CD14-positive monocyte (primary cell): ENCODE results near the gene GJB2. TPM values are rescaled to one million over a fixed set of nuclear protein-coding genes. Genes with fewer than 3 reads are reported as not detected.

Source experiments
- DNase-seq, 3 donors: peaks; one replicate each; pipeline ENCODE4 v3.0.0-alpha.2; 2011 to 2022
- H2AFZ ChIP-seq: 2 replicates; pipeline ENCODE4 v1.6.0; 2012; ENCODE audit warnings: mild to moderate bottlenecking, low read depth, low read length, inconsistent platforms; ENCODE audit not compliant: insufficient read depth, poor library complexity, severe bottlenecking
- H3K27ac ChIP-seq, 2 donors: 1 replicate in 1 of 2; 2 replicates in 1 of 2; pipeline ENCODE4 v1.5.1; 2012 to 2013; ENCODE audit warnings: low read length in 2 of 2, control low read depth in 1 of 2, inconsistent platforms in 1 of 2, low read depth in 1 of 2, mild to moderate bottlenecking in 1 of 2
- H3K27me3 ChIP-seq, 2 donors: one replicate each; pipeline versions ENCODE4 v1.6.0 to v1.6.1; 2011 to 2013; ENCODE audit warnings: low read length in 2 of 2; ENCODE audit not compliant: control insufficient read depth in 2 of 2, insufficient read depth in 2 of 2
- H3K36me3 ChIP-seq, 2 donors: replicated peaks in 1 of 2; 1 replicate in 1 of 2; 2 replicates in 1 of 2; pipeline versions ENCODE4 v1.5.1 to v1.6.1; 2012 to 2013; ENCODE audit warnings: low read length in 2 of 2, control low read depth in 1 of 2, inconsistent platforms in 1 of 2, mild to moderate bottlenecking in 1 of 2; ENCODE audit not compliant: insufficient read depth in 2 of 2, control insufficient read depth in 1 of 2
- H3K4me1 ChIP-seq, 2 donors: 1 replicate in 1 of 2; 2 replicates in 1 of 2; pipeline versions ENCODE4 v1.5.1 to v1.6.1; 2012 to 2013; ENCODE audit warnings: low read length in 2 of 2, control low read depth in 1 of 2, inconsistent platforms in 1 of 2, mild to moderate bottlenecking in 1 of 2, moderate library complexity in 1 of 2; ENCODE audit not compliant: insufficient read depth in 2 of 2, control insufficient read depth in 1 of 2
- H3K4me2 ChIP-seq: replicated peaks from 2 replicates; pipeline ENCODE3; 2012; ENCODE audit warnings: low read length, moderate library complexity, mild to moderate bottlenecking; ENCODE audit not compliant: poor library complexity, severe bottlenecking; ENCODE audit errors: extremely low read depth
- H3K4me3 ChIP-seq, 3 experiments: fragments of 200-600 bp in 1 of 3; sonication (generic) in 1 of 3; replicated peaks in 1 of 3; 1 replicate in 2 of 3; 2 replicates in 1 of 3; pipeline ENCODE4 v1.5.1; 2011 to 2013; ENCODE audit warnings: low read length in 3 of 3, mild to moderate bottlenecking in 3 of 3, control low read depth in 2 of 3, low read depth in 2 of 3, inconsistent platforms in 1 of 3, moderate library complexity in 1 of 3
- H3K79me2 ChIP-seq: 2 replicates; pipeline ENCODE4 v1.6.0; 2012; ENCODE audit warnings: mild to moderate bottlenecking, control low read depth, inconsistent platforms, low read length, moderate library complexity; ENCODE audit not compliant: insufficient read depth
- H3K9ac ChIP-seq: 2 replicates; pipeline ENCODE4 v1.6.0; 2017; ENCODE audit warnings: low read length, mild to moderate bottlenecking; ENCODE audit not compliant: insufficient read depth, poor library complexity, severe bottlenecking
- H3K9me3 ChIP-seq, 2 donors: replicated peaks in 1 of 2; 1 replicate in 1 of 2; 2 replicates in 1 of 2; pipeline versions ENCODE4 v1.5.1 to v1.6.1; 2012 to 2013; ENCODE audit warnings: low read length in 2 of 2, control low read depth in 1 of 2; ENCODE audit not compliant: control insufficient read depth in 1 of 2, insufficient read depth in 1 of 2
- H4K20me1 ChIP-seq: 2 replicates; pipeline ENCODE4 v1.6.0; 2012; ENCODE audit warnings: mild to moderate bottlenecking, low read length, control low read depth, moderate library complexity; ENCODE audit not compliant: insufficient read depth
- H3K27ac Mint-ChIP-seq, 7 donors: one replicate each; pipeline ENCODE4 v1.8.0; 2020; ENCODE audit warnings: mild to moderate bottlenecking in 7 of 7, mixed read lengths in 7 of 7, moderate library complexity in 6 of 7, inconsistent platforms in 2 of 7
- H3K27me3 Mint-ChIP-seq, 3 donors: one replicate each; pipeline ENCODE4 v1.8.0; 2021 to 2022; ENCODE audit warnings: low read depth in 3 of 3, mild to moderate bottlenecking in 3 of 3, mixed read lengths in 3 of 3, moderate library complexity in 3 of 3, inconsistent platforms in 1 of 3
- H3K36me3 Mint-ChIP-seq, 2 donors: one replicate each; pipeline ENCODE4 v1.8.0; 2020; ENCODE audit warnings: mixed read lengths in 2 of 2, inconsistent platforms in 1 of 2, mild to moderate bottlenecking in 1 of 2
- H3K4me1 Mint-ChIP-seq: one replicate; pipeline ENCODE4 v1.8.0; 2020; ENCODE audit warnings: mild to moderate bottlenecking, mixed read lengths
- H3K4me3 Mint-ChIP-seq, 2 donors: one replicate each; pipeline ENCODE4 v1.8.0; 2020; ENCODE audit warnings: mild to moderate bottlenecking in 2 of 2, mixed read lengths in 2 of 2, moderate library complexity in 1 of 2
- H3K9me3 Mint-ChIP-seq, 7 donors: one replicate each; pipeline ENCODE4 v1.8.0; 2020 to 2022; ENCODE audit warnings: mixed read lengths in 7 of 7, mild to moderate bottlenecking in 6 of 7, moderate library complexity in 6 of 7, inconsistent platforms in 2 of 7
- WGBS: methylation state at CpG from one replicate; pipeline ENCODE4 v1.1.5; 2013; ENCODE audit warnings: missing lambda C conversion rate; ENCODE audit not compliant: insufficient coverage; 5-methylcytosine and 5-hydroxymethylcytosine counted together
- intact Hi-C, 2 donors: fragments of 100-400 bp; cut with micrococcal nuclease; formaldehyde crosslinking; loops; one replicate each; pipeline versions ENCODE4 v1.15.0 to v1.15.1; 2023
- polyA plus RNA-seq, 3 donors: library from polyadenylated mRNA; depleted of rRNA in 1 of 3; unstranded in 2 of 3; stranded (reverse) in 1 of 3; fragments of 300-500 nt in 2 of 3; fragments of >200 nt in 1 of 3; fragmentation: Illumina TruSeq in 2 of 3; gene quantifications; 1 replicate in 2 of 3; 2 replicates in 1 of 3; pipeline ENCODE4 v1.2.3, GENCODE V29; 2012 to 2021
- TF ChIP-seq, protein P1 (sequence below): fragments of 200-600 bp; IDR thresholded peaks from one replicate; pipeline ENCODE4 v1.8.0; 2022; ENCODE audit warnings: antibody characterized with exemption, mild to moderate bottlenecking

The GJB2 gene
- polyA plus RNA-seq, 3 donors = 0.41 TPM; not detected in 2

DNA sequence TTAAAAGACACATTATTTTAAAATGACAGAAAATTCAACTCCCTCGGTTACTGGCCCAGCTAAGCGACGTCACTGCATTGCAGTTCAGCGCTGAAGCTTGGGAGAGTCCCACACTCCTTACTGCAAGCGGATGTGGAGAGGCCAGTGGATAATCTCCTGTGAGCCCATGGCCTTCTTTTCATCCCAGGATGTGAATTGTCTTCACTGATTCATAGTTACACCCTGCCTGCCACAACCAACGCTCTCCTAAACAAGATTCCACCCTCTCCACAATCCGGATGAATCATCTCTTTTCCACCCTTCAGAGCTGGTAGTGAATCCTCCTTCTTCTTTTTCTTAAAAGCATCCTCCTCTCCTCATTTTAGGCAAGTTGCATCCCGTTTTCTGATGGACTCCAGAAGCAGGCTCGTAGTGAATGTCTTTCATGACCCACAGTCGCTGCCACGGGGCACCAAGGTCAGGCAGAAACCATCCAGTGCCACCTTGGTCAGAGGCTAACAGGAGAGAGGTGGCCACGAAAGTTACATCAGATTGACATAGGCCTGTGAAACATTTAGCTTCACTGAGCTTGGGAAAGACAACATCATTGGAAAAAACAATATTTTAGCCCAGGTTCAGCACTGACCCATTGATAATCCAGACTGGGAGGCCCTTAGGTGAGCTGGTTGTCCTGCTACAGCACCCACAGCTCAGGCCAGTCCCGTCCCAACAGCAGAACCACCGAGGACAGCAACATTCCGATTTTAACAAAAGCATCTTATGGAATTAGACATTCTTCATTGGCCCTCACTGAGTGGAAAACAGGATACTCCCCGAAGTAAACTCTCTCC lies 2.0 kb downstream of the GJB2 start:
- H3K36me3 Mint-ChIP-seq = peaks cover 7 to 21% of the 10 kb centered on the region in 2 donors
- H3K9me3 Mint-ChIP-seq = peaks cover 6 to 28% (median 11%) of the 10 kb centered on the region in 7 donors
- H3K27ac ChIP-seq = no peak overlapping the region
- H3K4me3 ChIP-seq = no peak overlapping the region
- TF ChIP-seq, protein P1, sequence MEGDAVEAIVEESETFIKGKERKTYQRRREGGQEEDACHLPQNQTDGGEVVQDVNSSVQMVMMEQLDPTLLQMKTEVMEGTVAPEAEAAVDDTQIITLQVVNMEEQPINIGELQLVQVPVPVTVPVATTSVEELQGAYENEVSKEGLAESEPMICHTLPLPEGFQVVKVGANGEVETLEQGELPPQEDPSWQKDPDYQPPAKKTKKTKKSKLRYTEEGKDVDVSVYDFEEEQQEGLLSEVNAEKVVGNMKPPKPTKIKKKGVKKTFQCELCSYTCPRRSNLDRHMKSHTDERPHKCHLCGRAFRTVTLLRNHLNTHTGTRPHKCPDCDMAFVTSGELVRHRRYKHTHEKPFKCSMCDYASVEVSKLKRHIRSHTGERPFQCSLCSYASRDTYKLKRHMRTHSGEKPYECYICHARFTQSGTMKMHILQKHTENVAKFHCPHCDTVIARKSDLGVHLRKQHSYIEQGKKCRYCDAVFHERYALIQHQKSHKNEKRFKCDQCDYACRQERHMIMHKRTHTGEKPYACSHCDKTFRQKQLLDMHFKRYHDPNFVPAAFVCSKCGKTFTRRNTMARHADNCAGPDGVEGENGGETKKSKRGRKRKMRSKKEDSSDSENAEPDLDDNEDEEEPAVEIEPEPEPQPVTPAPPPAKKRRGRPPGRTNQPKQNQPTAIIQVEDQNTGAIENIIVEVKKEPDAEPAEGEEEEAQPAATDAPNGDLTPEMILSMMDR = no peak
- peaks cover 42 to 54% (median 51%) of the 10 kb centered on the region in 3 donors for H3K27me3 Mint-ChIP-seq
- intact Hi-C loops = loop anchor here (10.0 kb wide), 2 partner anchors 164 to 734 kb away; no protein-coding TSS in a partner anchor
- H3K4me1 Mint-ChIP-seq = peaks cover 53% of the 10 kb centered on the region
- H3K36me3 ChIP-seq = no peaks in the 10 kb centered on the region
- H3K4me2 ChIP-seq = no peak overlapping the region
- H3K27ac Mint-ChIP-seq = peak overlapping the region in 1 of 7 donors; percentile 43
- H3K9me3 ChIP-seq = peaks cover 8 to 10% of the 10 kb centered on the region in 2 donors
- H3K79me2 ChIP-seq = no peaks in the 10 kb centered on the region
- H3K9ac ChIP-seq = no peak overlapping the region
- WGBS = 95% methylated on average over 13 of the region's 16 CpGs
- no peaks in the 10 kb centered on the region for H4K20me1 ChIP-seq
- peaks cover 51 to 52% of the 10 kb centered on the region in 2 donors for H3K4me1 ChIP-seq
- DNase-seq = no peak
- peak overlapping the region in 1 of 2 donors; percentile 91 for H3K4me3 Mint-ChIP-seq
- H2AFZ ChIP-seq = no peak overlapping the region
- peaks cover 38 to 45% of the 10 kb centered on the region in 2 donors for H3K27me3 ChIP-seq

DNA sequence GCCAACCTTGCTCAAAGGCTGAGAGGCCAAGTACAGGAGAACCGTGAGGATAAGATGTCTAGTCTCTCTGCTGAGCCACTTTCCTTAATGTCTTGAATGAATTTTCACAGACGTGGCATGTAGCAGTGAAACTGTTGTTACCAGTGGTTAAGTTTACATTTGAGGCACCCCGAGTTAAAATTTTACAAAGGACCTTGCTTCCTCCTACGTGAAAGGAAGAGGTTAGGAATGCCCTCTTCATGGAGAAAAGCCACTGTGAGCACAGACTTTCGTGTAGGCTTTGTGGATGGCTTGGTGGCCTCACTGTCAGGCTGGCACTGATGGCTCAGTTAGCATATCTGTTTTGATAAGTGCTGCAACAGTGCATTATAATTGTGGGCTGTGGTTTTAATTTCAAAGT lies 2.7 kb downstream of the GJB2 start:
- WGBS = 94% methylated on average over 5 of the region's 5 CpGs
- Histone ChIP-seq H3K9me3 (peaks cover 8 to 10% of the 10 kb centered on the region in 2 donors), H3K4me1 (peaks cover 46 to 47% of the 10 kb centered on the region in 2 donors), H3K4me3 (no peak overlapping the region), H4K20me1 (no peaks in the 10 kb centered on the region), H3K4me2 (no peak overlapping the region), H3K36me3 (no peaks in the 10 kb centered on the region), H3K79me2 (no peaks in the 10 kb centered on the region), H3K27me3 (peaks cover 32 to 39% of the 10 kb centered on the region in 2 donors), H3K9ac (no peak overlapping the region), H2AFZ (no peak overlapping the region), H3K27ac (no peak overlapping the region)
- peaks cover 6 to 28% (median 8%) of the 10 kb centered on the region in 7 donors for H3K9me3 Mint-ChIP-seq
- peak overlapping the region in 1 of 7 donors; percentile 43 for H3K27ac Mint-ChIP-seq
- H3K4me3 Mint-ChIP-seq = no peak overlapping the region
- DNase-seq = no peak
- TF ChIP-seq, protein P1 = no peak
- intact Hi-C loops = loop anchor here (10.0 kb wide), 2 partner anchors 165 to 735 kb away; no protein-coding TSS in a partner anchor
- peaks cover 37 to 48% (median 44%) of the 10 kb centered on the region in 3 donors for H3K27me3 Mint-ChIP-seq
- H3K4me1 Mint-ChIP-seq = peaks cover 47% of the 10 kb centered on the region
- H3K36me3 Mint-ChIP-seq = peaks cover 7 to 19% of the 10 kb centered on the region in 2 donors
